ENCODE measurements around the gene ZBTB7C. TPM values are rescaled to one million over a fixed set of nuclear protein-coding genes. Genes with fewer than 3 reads are reported as not detected.

Gene ZBTB7C
- total and polyA plus RNA-seq, 4 donors: 0.19 to 1.1 (median 0.45) TPM

- TF ChIP-seq REST (IDR thresholded peaks at IDR 0.05): no peak
- no peak for TF ChIP-seq JUND (IDR thresholded peaks at IDR 0.05)
- no peak for TF ChIP-seq CTCF (IDR thresholded peaks at IDR 0.05; ENCODE audit: low read depth, low read length, missing input control)
- no peak for TF ChIP-seq GABPA (IDR thresholded peaks at IDR 0.05 in 1 of 2, conservative IDR thresholded peaks at IDR 0.05 in 1 of 2)
Measured at GRCh38 chr18:48365965-48366364, 43.2 kb downstream of the ZBTB7C start (continued).

- no peaks in the 10 kb centered on the region for H3K4me1 ChIP-seq (ENCODE audit: control insufficient read depth in 4 of 4, insufficient read depth in 4 of 4, low read length in 3 of 4)
- DNase-seq (ENCODE audit: low spot score): no peak
- H3K27ac ChIP-seq (ENCODE audit: low read depth in 1 of 2, low read length in 2 of 2): no peak overlapping the region
- no peaks in the 10 kb centered on the region for H3K36me3 ChIP-seq (ENCODE audit: control insufficient read depth in 4 of 4, insufficient read depth in 3 of 4, low read depth in 1 of 4, low read length in 3 of 4)
- TF ChIP-seq HNF4G (IDR thresholded peaks at IDR 0.05): no peak
- no peak for TF ChIP-seq GABPA (IDR thresholded peaks at IDR 0.05 in 1 of 2, conservative IDR thresholded peaks at IDR 0.05 in 1 of 2)
- no peak for TF ChIP-seq ZBTB33 (IDR thresholded peaks at IDR 0.05)
- no peak for TF ChIP-seq NR2F2 (IDR thresholded peaks at IDR 0.05)
- no peak for TF ChIP-seq HNF4A (conservative IDR thresholded peaks at IDR 0.05)
- TF ChIP-seq EGR1 (IDR thresholded peaks at IDR 0.05; ENCODE audit: low read depth in 2 of 2): no peak
- TF ChIP-seq JUND (IDR thresholded peaks at IDR 0.05): no peak
- TF ChIP-seq MAX (IDR thresholded peaks at IDR 0.05): no peak
- no peak for TF ChIP-seq YY1 (IDR thresholded peaks at IDR 0.05)
- TF ChIP-seq RXRA (IDR thresholded peaks at IDR 0.05): no peak
- TF ChIP-seq FOXA2 (IDR thresholded peaks at IDR 0.05): no peak
- WGBS: 95% methylated on average over 5 of the region's 5 CpGs
- no peaks in the 10 kb centered on the region for H3K27me3 ChIP-seq (ENCODE audit: control insufficient read depth in 4 of 4, insufficient read depth in 4 of 4, low read length in 3 of 4)
- peaks cover 0 to 3% (median 0%) of the 10 kb centered on the region in 4 donors for H3K9me3 ChIP-seq (ENCODE audit: control insufficient read depth in 4 of 4, low read length in 3 of 4)
- H3K9ac ChIP-seq (ENCODE audit: low read depth in 1 of 2, low read length in 2 of 2): no peak overlapping the region
- H3K4me3 ChIP-seq (ENCODE audit: low read depth in 1 of 3, low read length in 3 of 3): no peak overlapping the region
Measured at GRCh38 chr18:48364146-48364545, 45.0 kb downstream of the ZBTB7C start.

GRCh38 chr18:48363175-48363574, 46.0 kb downstream of the ZBTB7C start:
- Histone ChIP-seq H3K4me1 (ENCODE audit: control insufficient read depth in 4 of 4, insufficient read depth in 4 of 4, low read length in 3 of 4) (no peaks in the 10 kb centered on the region), H3K36me3 (ENCODE audit: control insufficient read depth in 4 of 4, insufficient read depth in 3 of 4, low read depth in 1 of 4, low read length in 3 of 4) (no peaks in the 10 kb centered on the region), H3K27ac (ENCODE audit: low read depth in 1 of 2, low read length in 2 of 2) (no peak overlapping the region), H3K9me3 (ENCODE audit: control insufficient read depth in 4 of 4, low read length in 3 of 4) (peaks cover 0 to 3% (median 0%) of the 10 kb centered on the region in 4 donors), H3K9ac (ENCODE audit: low read depth in 1 of 2, low read length in 2 of 2) (no peak overlapping the region), H3K27me3 (ENCODE audit: control insufficient read depth in 4 of 4, insufficient read depth in 4 of 4, low read length in 3 of 4) (no peaks in the 10 kb centered on the region), H3K4me3 (ENCODE audit: low read depth in 1 of 3, low read length in 3 of 3) (no peak overlapping the region)
- DNase-seq (ENCODE audit: low spot score): no peak
- 62% methylated on average over 3 of the region's 3 CpGs for WGBS
- TF ChIP-seq RAD21 (IDR thresholded peaks at IDR 0.05): no peak
- no peak for TF ChIP-seq REST (IDR thresholded peaks at IDR 0.05)
- TF ChIP-seq CTCF (IDR thresholded peaks at IDR 0.05; ENCODE audit: low read depth, low read length, missing input control): no peak
- TF ChIP-seq GABPA (IDR thresholded peaks at IDR 0.05 in 1 of 2, conservative IDR thresholded peaks at IDR 0.05 in 1 of 2): no peak
- no peak for TF ChIP-seq MAX (IDR thresholded peaks at IDR 0.05)
- no peak for TF ChIP-seq FOXA1 (IDR thresholded peaks at IDR 0.05)

All from liver (tissue), 9 donors.